ENCODE results near the gene CDK15. TPM values are rescaled to one million over a fixed set of nuclear protein-coding genes. Genes with fewer than 3 reads are reported as not detected.

Gene CDK15
- total RNA-seq, 1 donor from 2014 or later: 0.21 TPM

DNA sequence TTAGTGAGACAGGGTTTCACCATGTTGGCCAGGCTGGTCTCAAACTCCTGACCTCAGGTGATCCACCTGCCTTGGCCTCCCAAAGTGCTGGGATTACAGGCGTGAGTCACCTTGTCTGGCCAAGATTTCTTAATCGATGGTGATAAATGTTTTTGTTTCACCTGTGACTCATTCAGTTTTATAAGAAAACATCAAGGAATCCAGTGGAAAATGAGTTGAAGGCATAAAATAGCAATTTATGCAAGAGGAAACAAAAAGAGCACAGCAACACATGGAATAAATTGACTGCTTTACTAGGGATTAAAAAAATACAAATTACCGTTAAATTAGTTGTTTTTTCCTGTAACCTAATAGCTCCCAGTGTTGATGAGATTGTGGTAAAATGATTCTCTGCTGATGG is 80.2 kb downstream of the CDK15 start:
- H3K9ac ChIP-seq: no peak overlapping the region
- H3K4me3 Mint-ChIP-seq: no peak overlapping the region
- no peaks in the 10 kb centered on the region for H3K36me3 Mint-ChIP-seq
- H3K27ac ChIP-seq: no peak overlapping the region
- H3K4me3 ChIP-seq: no peak overlapping the region
- H3K4me1 Mint-ChIP-seq: peaks cover 61% of the 10 kb centered on the region
- H3K79me2 ChIP-seq (ENCODE audit: low read depth): no peaks in the 10 kb centered on the region
- peaks cover 37% of the 10 kb centered on the region for H3F3A ChIP-seq (ENCODE audit: low read depth)
- no peaks in the 10 kb centered on the region for H3K9me3 Mint-ChIP-seq
- no peaks in the 10 kb centered on the region for H3K27me3 ChIP-seq
- H4K20me1 ChIP-seq (ENCODE audit: low read depth): no peaks in the 10 kb centered on the region
- no peak for TF ChIP-seq CTCF (IDR thresholded peaks at IDR 0.05)
- no peak for TF ChIP-seq EZH2phosphoT487 (IDR thresholded peaks at IDR 0.05)
- TF ChIP-seq EZH2 (IDR thresholded peaks at IDR 0.05): no peak
- H2AFZ ChIP-seq (replicated peaks): no peak overlapping the region
- no peak for DNase-seq (ENCODE audit: low spot score)
- H3K9me3 ChIP-seq (ENCODE audit: low read depth): no peaks in the 10 kb centered on the region
- no peaks in the 10 kb centered on the region for H3K36me3 ChIP-seq
- H3K4me1 ChIP-seq: peaks cover 66% of the 10 kb centered on the region
- H3K27ac Mint-ChIP-seq: no peak overlapping the region
- peaks cover 10% of the 10 kb centered on the region for H3K27me3 Mint-ChIP-seq (ENCODE audit: insufficient read depth, low read depth)
- H3K4me2 ChIP-seq: no peak overlapping the region

- DNase-seq (ENCODE audit: low spot score): peak; percentile 78
- TF ChIP-seq EZH2 (IDR thresholded peaks at IDR 0.05) (no peak), EZH2phosphoT487 (IDR thresholded peaks at IDR 0.05) (peak; percentile 63), CTCF (IDR thresholded peaks at IDR 0.05) (no peak)
- peak overlapping the region; percentile 81 for H3K4me3 Mint-ChIP-seq
- no peaks in the 10 kb centered on the region for H3K9me3 Mint-ChIP-seq
- peaks cover 49% of the 10 kb centered on the region for H3K4me1 Mint-ChIP-seq
- peaks cover 4% of the 10 kb centered on the region for H3K27me3 Mint-ChIP-seq (ENCODE audit: insufficient read depth, low read depth)
- peak overlapping the region; percentile 81 for H3K27ac ChIP-seq
- H3K9ac ChIP-seq: no peak overlapping the region
- H3F3A ChIP-seq (ENCODE audit: low read depth): peaks cover 26% of the 10 kb centered on the region
- no peaks in the 10 kb centered on the region for H3K36me3 ChIP-seq
- no peak overlapping the region for H3K27ac Mint-ChIP-seq
- H4K20me1 ChIP-seq (ENCODE audit: low read depth): no peaks in the 10 kb centered on the region
- peak overlapping the region; percentile 86 for H3K4me2 ChIP-seq
- H3K9me3 ChIP-seq (ENCODE audit: low read depth): no peaks in the 10 kb centered on the region
- no peaks in the 10 kb centered on the region for H3K79me2 ChIP-seq (ENCODE audit: low read depth)
- no peak overlapping the region for H2AFZ ChIP-seq (replicated peaks)
- H3K4me1 ChIP-seq: peaks cover 52% of the 10 kb centered on the region
- H3K27me3 ChIP-seq: no peaks in the 10 kb centered on the region
- no peaks in the 10 kb centered on the region for H3K36me3 Mint-ChIP-seq
- peak overlapping the region; percentile 48 for H3K4me3 ChIP-seq
Measured at GRCh38 chr2:201887773-201888425, 81.6 kb downstream of the CDK15 start.

DNA sequence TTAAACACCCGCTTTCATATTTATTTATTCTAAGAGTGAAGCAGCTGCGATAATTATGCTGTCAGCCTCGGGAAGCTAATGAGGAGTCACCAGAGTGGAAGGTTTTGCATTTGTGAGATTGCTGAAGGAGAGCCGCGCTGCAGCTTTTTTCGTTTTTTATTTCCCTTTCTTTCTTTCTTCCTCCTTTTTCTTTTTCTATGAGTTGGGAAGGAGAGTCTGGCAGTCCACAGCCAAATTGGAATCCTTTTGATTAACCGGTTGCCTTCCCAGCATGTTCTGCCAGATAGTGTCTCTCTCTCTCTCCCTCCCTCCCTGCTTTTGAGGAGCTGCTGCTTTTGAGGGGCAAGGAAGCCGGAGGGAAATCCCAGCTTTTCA is 82.1 kb downstream of the CDK15 start:
- Histone ChIP-seq H3K4me3 (peak overlapping the region; percentile 48), H3K4me1 (peaks cover 46% of the 10 kb centered on the region), H4K20me1 (ENCODE audit: low read depth) (no peaks in the 10 kb centered on the region), H3F3A (ENCODE audit: low read depth) (peaks cover 30% of the 10 kb centered on the region), H3K79me2 (ENCODE audit: low read depth) (no peaks in the 10 kb centered on the region), H3K9me3 (ENCODE audit: low read depth) (no peaks in the 10 kb centered on the region), H2AFZ (replicated peaks) (no peak overlapping the region), H3K4me2 (peak overlapping the region; percentile 86), H3K9ac (no peak overlapping the region), H3K36me3 (no peaks in the 10 kb centered on the region), H3K27ac (peak overlapping the region; percentile 81), H3K27me3 (no peaks in the 10 kb centered on the region)
- Mint-ChIP-seq H3K9me3 (no peaks in the 10 kb centered on the region), H3K4me1 (peaks cover 48% of the 10 kb centered on the region), H3K4me3 (peak overlapping the region; percentile 81), H3K27me3 (ENCODE audit: insufficient read depth, low read depth) (peaks cover 4% of the 10 kb centered on the region), H3K36me3 (no peaks in the 10 kb centered on the region), H3K27ac (no peak overlapping the region)
- TF ChIP-seq CTCF (IDR thresholded peaks at IDR 0.05) (no peak), EZH2phosphoT487 (IDR thresholded peaks at IDR 0.05) (no peak), EZH2 (IDR thresholded peaks at IDR 0.05) (no peak)
- peak; percentile 74 for DNase-seq (ENCODE audit: low spot score)

Data from neural progenitor cell (in vitro differentiated cells).